Activated CD4-positive, alpha-beta T cell treated with anti-CD3 and anti-CD28 coated beads for 1 hour (primary cell): ENCODE results near the gene THOC6.

Experiments
- DNase-seq: peaks from one replicate; pipeline ENCODE4 v3.0.0-alpha.2; 2020

THOC6 gene

DNA sequence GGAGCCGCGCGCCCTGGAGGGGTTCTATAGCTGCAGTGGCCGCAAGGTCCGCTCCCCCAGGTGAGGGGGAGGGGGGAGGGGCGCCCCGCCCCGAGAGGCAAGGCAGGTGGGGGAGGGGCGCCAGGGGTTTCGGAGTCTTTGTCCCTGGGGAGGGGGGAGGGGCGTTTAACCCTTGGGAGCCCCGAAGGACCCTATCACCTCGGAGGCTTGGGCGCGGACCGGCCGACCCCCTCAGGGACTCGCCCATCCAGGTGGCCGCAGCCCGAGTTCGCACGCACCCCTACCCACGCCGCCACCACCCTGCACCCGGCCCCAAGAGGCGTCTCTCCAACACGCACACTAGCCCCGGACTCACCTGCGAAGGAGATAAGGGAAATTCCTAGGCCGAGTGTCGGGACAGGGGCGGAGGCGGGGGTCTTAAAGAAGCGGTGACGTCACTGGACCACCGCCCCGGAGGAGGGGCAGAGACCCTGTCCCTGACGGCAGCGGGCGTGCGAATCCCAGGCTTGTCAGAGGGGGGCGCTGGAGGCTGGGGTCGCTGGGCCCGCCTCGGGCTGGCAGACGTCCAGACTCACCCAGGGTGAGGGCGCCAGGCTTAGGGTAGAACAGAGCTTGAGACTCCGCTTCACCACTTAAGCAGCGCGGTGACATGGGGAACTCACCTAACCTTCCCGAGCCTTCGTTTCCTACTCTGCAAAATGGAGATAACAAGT is 5.9 kb upstream of the THOC6 start, which contains the start of gene CLDN6:
CLDN6 (minus strand) TSS at position 390 of the 713 bp plus-strand sequence. CDS start 2,162 bp downstream, outside the sequence.
- no peak for DNase-seq

DNA sequence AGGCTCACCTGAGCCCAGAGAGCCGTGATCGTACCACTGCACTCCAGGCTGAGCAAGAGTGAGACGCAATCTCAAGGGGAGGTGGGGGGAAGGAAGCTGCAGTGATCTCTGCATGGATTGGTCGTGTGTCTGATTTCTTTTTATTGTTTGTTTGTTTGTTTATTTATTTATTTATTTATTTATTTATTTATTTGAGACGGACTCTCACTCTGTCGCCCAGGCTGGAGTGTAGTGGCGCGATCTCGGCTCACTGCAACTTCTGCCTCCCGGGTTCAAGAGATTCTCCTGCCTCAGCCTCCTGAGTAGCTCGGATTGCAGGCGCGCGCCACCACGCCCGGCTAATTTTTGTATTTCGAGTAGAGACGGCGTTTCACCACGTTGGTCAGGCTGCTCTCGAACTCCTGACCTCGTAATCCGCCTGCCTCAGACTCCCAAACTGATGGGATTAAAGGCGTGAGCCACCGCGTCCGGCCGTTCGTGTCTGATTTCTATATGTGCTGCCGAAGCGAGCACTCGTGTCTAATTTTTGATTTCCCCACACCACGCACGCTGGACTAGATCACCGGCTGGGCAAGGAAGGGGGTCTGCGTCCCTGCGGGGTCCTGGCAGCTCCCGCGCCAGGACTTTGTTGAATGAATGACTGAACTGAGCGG is 4.1 kb upstream of the THOC6 start:
- DNase-seq = no peak

DNA sequence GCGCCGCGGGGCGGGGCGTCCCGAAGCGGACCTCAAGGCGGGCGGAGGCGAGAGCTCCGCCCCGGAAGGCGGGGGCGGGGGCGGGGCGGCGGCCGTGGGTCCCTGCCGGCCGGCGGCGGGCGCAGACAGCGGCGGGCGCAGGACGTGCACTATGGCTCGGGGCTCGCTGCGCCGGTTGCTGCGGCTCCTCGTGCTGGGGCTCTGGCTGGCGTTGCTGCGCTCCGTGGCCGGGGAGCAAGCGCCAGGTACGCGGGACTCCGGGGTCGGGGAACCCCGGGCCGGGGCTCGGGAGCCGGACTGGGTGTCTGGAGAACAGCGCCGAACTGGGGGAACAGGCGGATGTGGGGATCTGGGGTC is 3.6 kb upstream of the THOC6 start, which contains the start of gene TNFRSF12A:
TNFRSF12A (plus strand) TSS at position 122 of the 357 bp plus-strand sequence; CDS start at position 152, 30 bp downstream.
- DNase-seq = peak; percentile 45

DNA sequence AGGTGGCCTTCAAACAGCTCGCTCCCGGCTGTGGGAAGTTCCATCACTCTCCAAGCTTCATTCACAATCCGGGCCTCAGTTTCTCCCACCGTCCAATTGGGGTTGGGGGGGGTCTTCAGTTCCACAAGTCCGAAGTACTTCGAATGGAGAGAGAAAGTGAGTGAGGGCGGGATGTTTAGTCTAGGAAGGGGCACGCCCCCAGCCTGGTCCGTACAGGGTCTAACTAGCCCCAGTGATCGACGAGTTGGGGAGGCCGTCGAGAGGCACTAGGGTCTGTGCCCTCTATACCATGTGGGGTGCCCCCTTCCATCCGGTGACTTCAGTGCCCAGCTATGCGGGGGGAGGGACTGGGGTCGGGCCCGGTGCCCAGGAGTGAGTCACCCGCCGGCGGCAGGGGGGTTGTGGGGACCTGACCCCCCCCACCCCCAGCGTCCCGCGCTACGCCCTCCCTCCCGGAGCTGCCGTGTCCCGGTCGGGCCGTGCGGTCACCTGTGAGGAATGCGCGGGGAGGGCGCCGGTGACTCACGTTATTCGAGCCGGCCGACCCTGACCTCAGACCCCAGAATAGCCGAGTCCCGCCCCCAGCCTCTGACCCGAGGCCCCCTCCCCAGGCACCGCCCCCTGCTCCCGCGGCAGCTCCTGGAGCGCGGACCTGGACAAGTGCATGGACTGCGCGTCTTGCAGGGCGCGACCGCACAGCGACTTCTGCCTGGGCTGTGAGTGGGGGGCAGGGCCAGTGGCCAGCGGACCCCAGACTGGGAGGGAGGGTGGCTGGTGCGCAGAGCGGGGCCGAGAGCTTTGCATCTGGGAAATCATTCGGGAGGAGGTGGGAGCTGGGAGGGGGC is 3.0 kb upstream of the THOC6 start:
- peak; percentile 61 for DNase-seq

DNA sequence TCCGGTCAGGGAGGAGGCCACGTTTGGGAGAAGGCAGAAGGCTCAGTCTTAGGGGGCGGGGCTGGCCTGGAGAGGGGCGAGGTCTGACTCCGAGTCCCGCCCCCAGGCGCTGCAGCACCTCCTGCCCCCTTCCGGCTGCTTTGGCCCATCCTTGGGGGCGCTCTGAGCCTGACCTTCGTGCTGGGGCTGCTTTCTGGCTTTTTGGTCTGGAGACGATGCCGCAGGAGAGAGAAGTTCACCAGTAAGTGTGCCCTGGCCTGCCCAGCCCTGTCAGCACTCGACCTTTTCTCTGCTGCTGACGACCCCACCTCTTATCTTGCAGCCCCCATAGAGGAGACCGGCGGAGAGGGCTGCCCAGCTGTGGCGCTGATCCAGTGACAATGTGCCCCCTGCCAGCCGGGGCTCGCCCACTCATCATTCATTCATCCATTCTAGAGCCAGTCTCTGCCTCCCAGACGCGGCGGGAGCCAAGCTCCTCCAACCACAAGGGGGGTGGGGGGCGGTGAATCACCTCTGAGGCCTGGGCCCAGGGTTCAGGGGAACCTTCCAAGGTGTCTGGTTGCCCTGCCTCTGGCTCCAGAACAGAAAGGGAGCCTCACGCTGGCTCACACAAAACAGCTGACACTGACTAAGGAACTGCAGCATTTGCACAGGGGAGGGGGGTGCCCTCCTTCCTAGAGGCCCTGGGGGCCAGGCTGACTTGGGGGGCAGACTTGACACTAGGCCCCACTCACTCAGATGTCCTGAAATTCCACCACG is 2.2 kb upstream of the THOC6 start:
- peak; percentile 74 for DNase-seq

DNA sequence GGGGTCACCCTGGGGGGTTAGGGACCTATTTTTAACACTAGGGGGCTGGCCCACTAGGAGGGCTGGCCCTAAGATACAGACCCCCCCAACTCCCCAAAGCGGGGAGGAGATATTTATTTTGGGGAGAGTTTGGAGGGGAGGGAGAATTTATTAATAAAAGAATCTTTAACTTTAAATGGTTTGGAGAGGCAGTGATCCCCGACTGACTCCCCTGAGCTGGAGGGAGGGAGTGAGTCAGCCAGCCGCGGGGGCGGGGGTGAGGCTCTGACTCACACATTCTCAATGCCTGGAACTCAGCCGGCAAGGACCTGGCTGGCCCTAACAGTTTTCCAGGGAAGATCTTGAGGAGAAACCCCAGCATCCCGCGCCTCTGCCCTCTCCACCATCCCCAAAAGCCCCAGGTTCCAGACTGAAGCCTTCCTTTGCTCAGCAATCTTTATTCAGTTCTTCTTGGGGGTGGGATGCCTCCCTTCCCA is 1.6 kb upstream of the THOC6 start:
- DNase-seq = peak; percentile 85

DNA sequence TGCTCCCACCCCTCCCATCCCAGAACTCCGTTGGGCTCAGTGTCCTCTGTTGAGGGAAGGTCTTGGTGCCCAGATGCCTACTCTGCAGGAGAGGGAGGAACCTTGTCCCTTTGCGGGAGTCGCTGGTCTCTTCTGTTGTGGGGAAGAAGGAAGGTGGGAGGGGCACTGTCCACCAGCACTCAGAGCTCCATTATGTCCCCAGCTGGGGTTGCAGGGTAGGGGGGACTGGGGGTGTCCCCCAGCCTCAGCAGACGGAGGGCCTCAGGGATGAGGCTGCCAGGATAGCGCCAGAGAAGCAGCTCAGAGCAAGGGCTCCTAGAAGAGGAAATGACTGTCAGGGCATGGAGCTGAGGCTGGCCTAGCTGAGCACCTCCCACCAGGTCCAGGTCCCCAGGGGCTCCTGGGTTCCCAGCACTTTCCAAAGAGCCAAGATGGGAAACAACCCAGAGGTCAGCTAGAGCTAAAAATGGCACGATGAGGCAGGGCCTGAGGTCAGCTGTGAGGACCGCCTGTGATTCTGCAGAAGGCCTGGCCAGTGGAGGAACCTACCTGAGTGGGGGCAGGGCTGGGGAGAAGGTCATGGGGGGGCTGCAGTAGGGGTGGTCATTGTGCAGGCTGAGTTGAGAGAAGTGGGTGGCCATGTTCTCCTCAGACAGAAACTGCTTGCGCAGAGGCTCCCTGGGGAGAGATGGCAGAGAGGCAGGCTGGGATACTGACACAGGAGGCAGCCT is 986 bp upstream of the THOC6 start:
- DNase-seq = no peak

DNA sequence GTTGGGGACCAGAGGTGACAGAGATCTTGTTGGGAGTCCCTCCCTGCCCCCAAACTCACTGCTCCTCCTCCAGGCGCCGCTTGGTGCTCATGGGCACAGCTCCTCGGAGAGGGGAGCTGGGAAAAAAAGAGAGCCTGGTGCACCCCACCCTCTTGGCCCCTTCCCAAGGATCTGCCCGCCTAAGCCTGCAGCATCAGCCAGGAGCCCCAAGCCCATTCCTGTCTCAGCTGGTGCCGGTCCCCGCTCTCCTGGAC is 493 bp upstream of the THOC6 start:
- DNase-seq = no peak

- no peak for DNase-seq
These were observed 1.5 kb downstream of the THOC6 start for GRCh38 chr16:3025032-3026002.

DNA sequence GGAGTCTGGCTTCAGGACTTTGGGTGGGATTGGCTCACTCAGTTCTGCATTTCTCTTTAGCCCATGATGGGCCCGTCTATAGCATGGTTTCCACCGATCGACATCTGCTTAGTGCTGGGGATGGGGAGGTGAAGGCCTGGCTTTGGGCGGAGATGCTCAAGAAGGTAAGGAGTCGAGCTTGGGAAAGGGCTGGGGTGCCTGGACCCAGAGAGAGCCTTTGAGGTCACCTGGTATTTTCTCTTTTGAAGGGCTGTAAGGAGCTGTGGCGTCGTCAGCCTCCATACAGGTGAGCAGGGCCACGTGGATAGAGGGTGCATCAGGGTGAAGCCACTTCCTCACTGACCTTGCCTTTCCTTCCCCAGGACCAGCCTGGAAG is 2.2 kb downstream of the THOC6 start:
- DNase-seq = no peak

DNA sequence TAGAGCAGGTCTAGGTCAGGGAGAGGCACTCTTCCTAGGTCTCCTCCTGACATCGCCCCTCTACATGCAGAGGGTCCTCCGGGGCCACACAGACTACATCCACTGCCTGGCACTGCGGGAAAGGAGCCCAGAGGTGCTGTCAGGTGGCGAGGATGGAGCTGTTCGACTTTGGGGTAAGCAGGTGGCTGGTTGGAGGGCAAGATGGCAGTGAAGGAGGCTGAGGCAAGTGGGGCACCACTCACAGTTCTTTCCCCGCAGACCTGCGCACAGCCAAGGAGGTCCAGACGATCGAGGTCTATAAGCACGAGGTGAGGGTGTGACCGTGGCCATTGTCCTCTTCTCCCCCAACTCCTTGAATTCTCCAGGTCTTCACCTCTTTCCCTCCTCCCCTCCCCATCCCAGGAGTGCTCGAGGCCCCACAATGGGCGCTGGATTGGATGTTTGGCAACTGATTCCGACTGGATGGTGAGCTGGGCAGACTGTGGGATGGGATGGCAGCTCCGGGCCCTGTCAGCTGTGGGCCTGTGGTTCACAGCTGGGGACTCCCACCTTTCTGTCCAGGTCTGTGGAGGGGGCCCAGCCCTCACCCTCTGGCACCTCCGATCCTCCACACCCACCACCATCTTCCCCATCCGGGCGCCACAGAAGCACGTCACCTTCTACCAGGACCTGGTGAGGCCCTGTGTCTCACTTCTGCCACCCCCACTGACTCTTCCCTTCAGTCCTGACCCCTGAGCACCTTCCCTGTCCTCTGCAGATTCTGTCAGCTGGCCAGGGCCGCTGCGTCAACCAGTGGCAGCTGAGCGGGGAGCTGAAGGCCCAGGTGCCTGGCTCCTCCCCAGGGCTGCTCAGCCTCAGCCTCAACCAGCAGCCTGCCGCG is 3.0 kb downstream of the THOC6 start:
- no peak for DNase-seq

GRCh38 chr16:3027489-3027795 is 3.6 kb downstream of the THOC6 start:
- no peak for DNase-seq

DNA sequence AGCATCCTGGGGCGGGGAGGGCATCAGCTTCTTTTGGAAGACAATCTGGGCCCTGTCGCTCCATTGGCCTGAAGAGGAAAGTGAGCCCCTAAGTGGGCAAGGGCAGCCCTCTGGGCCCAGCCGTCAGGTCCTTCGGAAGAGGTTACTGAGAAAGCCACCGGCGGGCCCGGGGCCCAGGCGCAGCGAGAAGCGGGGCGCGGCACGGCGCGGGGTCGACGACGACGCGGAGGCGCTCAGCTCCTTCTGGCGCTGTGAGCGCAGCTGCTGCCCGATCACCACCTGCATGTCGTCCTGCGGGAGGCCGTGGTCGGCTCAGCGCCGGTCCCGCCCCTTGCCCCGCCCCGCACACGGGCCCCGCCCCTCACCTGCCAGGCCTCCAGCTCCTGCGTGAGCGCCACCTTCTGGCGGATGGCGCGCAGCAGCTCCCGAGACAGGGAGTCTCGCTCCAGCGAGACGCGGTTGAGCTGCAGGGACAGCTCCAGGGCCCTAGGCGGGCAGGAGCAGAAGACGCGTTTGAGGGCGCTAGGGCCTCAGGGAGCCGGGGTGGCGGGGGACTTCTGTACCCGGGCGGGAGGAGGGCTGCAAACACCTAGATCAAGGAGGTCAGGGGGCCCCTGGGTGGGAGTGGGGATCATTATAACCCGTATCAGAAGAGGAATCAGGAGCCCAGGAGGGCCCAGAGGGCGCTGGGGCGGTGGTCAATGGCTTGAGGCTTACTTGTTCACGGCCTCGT is 4.3 kb downstream of the THOC6 start:
- DNase-seq = peak; percentile 79

GRCh38 chr16:3028716-3029319 is 5.0 kb downstream of the THOC6 start:
- no peak for DNase-seq

- no peak for DNase-seq
These were observed 5.8 kb downstream of the THOC6 start for GRCh38 chr16:3029491-3030221.

DNA sequence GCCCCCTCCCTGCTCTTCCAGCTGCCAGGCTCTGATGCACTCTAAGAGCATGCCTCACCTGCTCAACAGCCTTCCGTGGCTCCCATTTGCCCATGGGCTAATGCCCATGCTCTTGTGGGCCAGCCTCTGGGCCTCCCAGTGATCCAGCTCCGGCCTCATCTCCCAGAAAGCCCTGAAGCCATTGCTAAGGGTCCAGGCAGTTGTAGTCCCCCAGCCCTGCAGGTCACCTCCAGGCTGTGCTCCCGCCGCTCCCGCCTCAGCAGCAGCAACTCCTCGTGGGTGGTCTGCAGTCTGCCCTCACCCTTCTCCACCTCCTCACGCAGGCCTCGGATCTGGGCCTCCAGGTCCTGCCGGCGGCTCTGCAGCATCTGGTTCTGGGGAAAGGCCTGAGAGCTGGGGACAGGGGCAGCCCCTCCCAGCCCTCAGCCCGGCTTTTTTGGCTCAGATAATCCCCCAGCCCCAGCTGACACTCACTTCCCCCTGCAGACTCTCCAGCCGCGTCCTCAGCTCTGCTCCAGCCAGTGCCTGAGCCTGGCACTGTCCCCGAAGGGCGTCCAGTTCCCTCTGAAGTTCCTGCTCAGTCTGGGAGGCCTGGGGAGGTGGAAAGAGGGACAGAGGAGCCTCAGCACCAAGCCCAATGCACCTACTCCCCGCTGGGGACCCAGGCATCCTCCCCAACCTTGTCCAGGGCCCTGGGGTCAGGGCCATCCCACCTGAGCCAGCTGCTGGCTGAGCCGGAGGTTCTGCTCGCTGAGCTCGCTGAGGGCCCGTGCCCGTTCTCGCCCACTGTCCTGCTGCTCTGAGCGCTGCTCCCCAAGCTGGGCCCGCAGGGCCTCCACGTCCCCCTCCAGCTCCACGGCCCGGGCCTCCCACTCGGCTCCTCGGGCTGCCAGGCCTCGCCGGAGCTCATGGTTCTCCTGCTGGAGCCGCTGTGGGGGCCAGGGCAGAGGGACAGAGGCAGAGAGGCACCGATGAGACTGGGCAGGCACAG is 6.7 kb downstream of the THOC6 start:
- no peak for DNase-seq

DNA sequence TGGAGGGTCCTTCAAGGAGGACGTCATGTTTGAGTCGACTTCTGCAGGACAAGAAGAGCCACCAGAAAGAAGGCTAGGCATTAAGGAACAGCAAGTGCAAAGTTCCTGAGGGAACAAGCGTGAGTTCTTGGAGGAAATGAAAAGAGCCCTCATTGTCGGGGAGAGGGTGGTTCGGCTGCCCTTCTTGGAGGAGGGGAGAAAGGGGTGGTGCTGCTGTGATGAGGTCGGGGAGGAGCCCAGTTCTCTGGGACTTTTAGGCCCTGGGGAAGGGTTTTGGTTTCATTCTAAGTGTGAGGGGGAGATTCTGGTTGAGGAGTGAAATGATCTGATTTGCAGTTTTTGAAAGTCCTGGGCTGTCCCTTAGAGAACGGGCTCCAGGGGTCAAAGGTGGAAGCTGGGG is 8.8 kb downstream of the THOC6 start:
- no peak for DNase-seq
